MCF 10A (cell line): ENCODE measurements around the gene ZNF581. TPM values are rescaled to one million over a fixed set of nuclear protein-coding genes. Genes with fewer than 3 reads are reported as not detected.

Experiments used
- BruUV-seq: library from RNA; stranded (reverse); fragments of 400-500 nt; replicated peaks from 2 replicates; lab custom pipeline; 2021; lab: Mats Ljungman, UMichigan
- CTCF ChIA-PET: fragments of 300-600 bp; sonication (Branson Sonifier 250); formaldehyde crosslinking; extraction: SDS; loops from one replicate; lab custom pipeline; 2021; ENCODE audit warnings: antibody characterized with exemption, inconsistent platforms; lab: Yijun Ruan, JAX
- POLR2A ChIA-PET: fragments of 300-600, 350-650 bp; sonication (Branson Sonifier 250); formaldehyde crosslinking; extraction: SDS; loops from one replicate; lab custom pipeline; 2020; ENCODE audit warnings: antibody characterized with exemption, inconsistent platforms; lab: Yijun Ruan, JAX
- DNase-seq: peaks from one replicate; pipeline ENCODE4 v3.0.0-alpha.2; 2018; ENCODE audit not compliant: unreplicated experiment
- H3K27ac Mint-ChIP-seq: one replicate; pipeline ENCODE4 v1.8.0; 2022; ENCODE audit warnings: mild to moderate bottlenecking, low read depth, mixed read lengths; ENCODE audit not compliant: unreplicated experiment
- H3K27me3 Mint-ChIP-seq: one replicate; pipeline ENCODE4 v1.8.0; 2022; ENCODE audit warnings: mixed read lengths; ENCODE audit not compliant: insufficient read depth, unreplicated experiment
- H3K36me3 Mint-ChIP-seq: one replicate; pipeline ENCODE4 v1.8.0; 2022; ENCODE audit warnings: mild to moderate bottlenecking, moderate library complexity, mixed read lengths; ENCODE audit not compliant: insufficient read depth, unreplicated experiment
- H3K4me1 Mint-ChIP-seq: one replicate; pipeline ENCODE4 v1.8.0; 2022; ENCODE audit warnings: mixed read lengths; ENCODE audit not compliant: insufficient read depth, unreplicated experiment
- H3K4me3 Mint-ChIP-seq: one replicate; pipeline ENCODE4 v1.8.0; 2022; ENCODE audit warnings: mild to moderate bottlenecking, moderate library complexity, mixed read lengths; ENCODE audit not compliant: unreplicated experiment
- H3K9me3 Mint-ChIP-seq: one replicate; pipeline ENCODE4 v1.8.0; 2022; ENCODE audit warnings: mixed read lengths; ENCODE audit not compliant: unreplicated experiment
- intact Hi-C: fragments of 100-400 bp; cut with micrococcal nuclease; formaldehyde crosslinking; loops from 2 replicates; pipeline ENCODE4 v1.14.1; 2022
- total RNA-seq: library from RNA; stranded (reverse); gene quantifications from 2 replicates; pipeline ENCODE4 v1.2.3, GENCODE V29; 2022
- TF ChIP-seq, protein P1 (sequence below): fragments of 200-600 bp; IDR thresholded peaks from one replicate; pipeline ENCODE4 v1.8.0; 2022; ENCODE audit warnings: antibody characterized with exemption, mild to moderate bottlenecking; ENCODE audit not compliant: unreplicated experiment

Gene ZNF581
- total RNA-seq, 1 experiment from 2014 or later = 25.7 TPM

DNA sequence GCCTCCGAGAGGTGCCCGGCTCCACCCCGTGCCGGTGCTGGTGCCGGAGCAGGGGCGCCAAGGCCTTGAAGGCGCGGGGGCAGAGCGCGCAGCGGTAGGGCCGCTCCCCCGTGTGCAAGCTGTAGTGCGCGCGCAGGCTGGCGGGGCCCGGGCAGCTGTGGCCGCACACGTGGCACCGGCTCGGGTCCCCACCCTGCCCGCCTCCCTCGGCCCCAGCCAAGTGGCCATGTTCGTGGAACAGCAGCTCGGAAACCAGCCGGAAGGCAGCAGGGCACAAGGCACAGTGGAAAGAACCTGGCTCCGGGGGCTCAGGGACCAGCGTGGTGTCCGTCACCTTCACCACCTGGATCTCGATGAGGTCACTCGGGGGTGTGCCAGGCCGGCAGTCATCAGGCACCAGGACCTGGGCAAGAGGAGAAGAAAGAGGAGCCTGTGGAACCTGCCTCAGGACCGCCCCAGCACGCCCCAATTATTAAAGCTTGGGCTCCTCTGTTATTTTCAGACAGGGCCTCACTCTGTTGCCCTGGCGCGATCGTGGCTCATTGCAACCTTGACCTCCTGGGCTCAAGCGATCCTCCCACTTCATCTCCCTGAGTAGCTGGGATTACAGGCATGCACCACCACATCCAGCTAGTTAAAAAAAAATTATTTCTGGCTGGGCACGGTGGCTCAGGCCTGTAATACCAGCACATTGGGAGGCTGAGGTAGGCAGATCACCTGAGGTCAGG is 21.0 kb upstream of the ZNF581 start:
- Mint-ChIP-seq H3K27ac (no peak overlapping the region), H3K36me3 (peaks cover 24% of the 10 kb centered on the region), H3K4me3 (no peak overlapping the region), H3K9me3 (no peaks in the 10 kb centered on the region), H3K27me3 (no peaks in the 10 kb centered on the region), H3K4me1 (peaks cover 10% of the 10 kb centered on the region)
- no peak for DNase-seq
- ChIA-PET POLR2A (interaction anchor here (1.2 to 3.2 kb wide), 3 partner anchors 15 to 145 kb away, joined by 5 to 15 read pairs (median 7); partner anchors contain the start of gene ZNF865), CTCF (interaction anchor here (0.7 to 1.8 kb wide), 3 partner anchors 10 to 205 kb away, joined by 3 to 6 read pairs (median 4); partner anchors contain the start of gene ZNF865)
- BruUV-seq = no TSS peak
- intact Hi-C loops = no loop called here
- TF ChIP-seq, protein P1, sequence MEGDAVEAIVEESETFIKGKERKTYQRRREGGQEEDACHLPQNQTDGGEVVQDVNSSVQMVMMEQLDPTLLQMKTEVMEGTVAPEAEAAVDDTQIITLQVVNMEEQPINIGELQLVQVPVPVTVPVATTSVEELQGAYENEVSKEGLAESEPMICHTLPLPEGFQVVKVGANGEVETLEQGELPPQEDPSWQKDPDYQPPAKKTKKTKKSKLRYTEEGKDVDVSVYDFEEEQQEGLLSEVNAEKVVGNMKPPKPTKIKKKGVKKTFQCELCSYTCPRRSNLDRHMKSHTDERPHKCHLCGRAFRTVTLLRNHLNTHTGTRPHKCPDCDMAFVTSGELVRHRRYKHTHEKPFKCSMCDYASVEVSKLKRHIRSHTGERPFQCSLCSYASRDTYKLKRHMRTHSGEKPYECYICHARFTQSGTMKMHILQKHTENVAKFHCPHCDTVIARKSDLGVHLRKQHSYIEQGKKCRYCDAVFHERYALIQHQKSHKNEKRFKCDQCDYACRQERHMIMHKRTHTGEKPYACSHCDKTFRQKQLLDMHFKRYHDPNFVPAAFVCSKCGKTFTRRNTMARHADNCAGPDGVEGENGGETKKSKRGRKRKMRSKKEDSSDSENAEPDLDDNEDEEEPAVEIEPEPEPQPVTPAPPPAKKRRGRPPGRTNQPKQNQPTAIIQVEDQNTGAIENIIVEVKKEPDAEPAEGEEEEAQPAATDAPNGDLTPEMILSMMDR = no peak

- no peaks in the 10 kb centered on the region for H3K27me3 Mint-ChIP-seq
- H3K9me3 Mint-ChIP-seq = no peaks in the 10 kb centered on the region
- ChIA-PET CTCF (interaction anchor here (0.6 to 1.8 kb wide), 5 partner anchors 10 to 286 kb away, joined by 3 to 6 read pairs (median 4); partner anchors contain the start of gene ZNF865), POLR2A (interaction anchor here (0.7 to 3.2 kb wide), 4 partner anchors 14 to 231 kb away, joined by 3 to 15 read pairs (median 6); partner anchors contain the start of gene ZNF865)
- peaks cover 17% of the 10 kb centered on the region for H3K36me3 Mint-ChIP-seq
- BruUV-seq = no TSS peak
- TF ChIP-seq, protein P1 = no peak
- intact Hi-C loops = no loop called here
- no peak for DNase-seq
- no peak overlapping the region for H3K27ac Mint-ChIP-seq
- peaks cover 10% of the 10 kb centered on the region for H3K4me1 Mint-ChIP-seq
- H3K4me3 Mint-ChIP-seq = peak overlapping the region; percentile 91
Observed at GRCh38 chr19:55623130-55623529, 20.3 kb upstream of the ZNF581 start.

DNA sequence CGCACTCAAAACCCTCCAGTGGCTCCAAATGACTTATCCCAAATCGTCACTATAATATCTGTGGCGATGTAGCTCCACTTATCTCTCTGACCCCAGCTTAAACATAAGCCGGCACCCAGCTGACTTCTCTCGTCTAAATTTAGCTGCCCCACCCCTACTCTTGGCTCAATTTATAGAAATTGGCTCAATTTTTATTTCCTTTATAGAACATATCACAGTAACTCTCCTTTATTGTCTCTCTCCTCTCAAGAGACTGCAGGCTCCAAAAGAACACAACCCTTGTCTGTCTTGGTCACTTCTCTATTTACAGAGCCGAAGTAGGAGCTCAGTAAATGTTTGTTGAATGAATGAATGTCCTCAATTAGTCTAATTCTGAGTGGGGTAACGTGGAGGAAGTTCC is 19.9 kb upstream of the ZNF581 start:
- POLR2A ChIA-PET = interaction anchor here (0.7 to 3.2 kb wide), 6 partner anchors 14 to 231 kb away, joined by 3 to 15 read pairs (median 6); partner anchors contain the start of genes U2AF2 and ZNF865
- H3K9me3 Mint-ChIP-seq = no peaks in the 10 kb centered on the region
- H3K4me1 Mint-ChIP-seq = peaks cover 10% of the 10 kb centered on the region
- intact Hi-C loops = no loop called here
- H3K27me3 Mint-ChIP-seq = no peaks in the 10 kb centered on the region
- CTCF ChIA-PET = interaction anchor here (0.6 to 2.0 kb wide), 6 partner anchors 9 to 287 kb away, joined by 3 to 7 read pairs (median 5); partner anchors contain the start of gene ZNF865
- H3K27ac Mint-ChIP-seq = peak overlapping the region; percentile 99
- TF ChIP-seq, protein P1 = no peak
- H3K36me3 Mint-ChIP-seq = peaks cover 16% of the 10 kb centered on the region
- no peak for DNase-seq
- peak overlapping the region; percentile 91 for H3K4me3 Mint-ChIP-seq
- TSS peak; percentile 36 for BruUV-seq
